NCI-H1417 treated with DMSO at 0.1 percent for 48 hours (cell line): Measurements from ENCODE around the gene UBE2E1.

Experiments used
- DNase-seq: peaks from one replicate; lab custom pipeline; 2025; lab: John Stamatoyannopoulos, UW

Gene UBE2E1

GRCh38 chr3:23796518-23796917, 9.2 kb upstream of the UBE2E1 start:
- DNase-seq = no peak

DNA sequence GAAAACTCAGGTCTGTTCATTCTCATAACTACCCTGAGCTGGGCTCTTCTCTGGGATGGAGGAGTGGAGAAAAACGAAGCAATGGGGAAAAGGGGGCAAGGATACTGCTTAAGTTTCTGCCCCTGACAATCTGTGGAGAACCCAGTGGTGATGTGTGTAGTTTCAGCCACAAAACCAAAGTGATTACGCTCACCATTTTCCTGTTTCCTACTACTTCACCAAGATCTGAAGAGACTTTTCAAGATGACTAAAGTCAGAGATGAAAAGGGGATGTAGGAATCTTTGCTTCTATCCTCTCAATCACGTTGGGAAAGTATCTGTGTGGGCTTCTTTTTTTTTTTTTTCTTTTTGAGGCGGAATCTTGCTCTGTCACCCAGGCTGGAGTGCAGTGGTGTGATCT, 8.3 kb upstream of the UBE2E1 start:
- DNase-seq = no peak

DNA sequence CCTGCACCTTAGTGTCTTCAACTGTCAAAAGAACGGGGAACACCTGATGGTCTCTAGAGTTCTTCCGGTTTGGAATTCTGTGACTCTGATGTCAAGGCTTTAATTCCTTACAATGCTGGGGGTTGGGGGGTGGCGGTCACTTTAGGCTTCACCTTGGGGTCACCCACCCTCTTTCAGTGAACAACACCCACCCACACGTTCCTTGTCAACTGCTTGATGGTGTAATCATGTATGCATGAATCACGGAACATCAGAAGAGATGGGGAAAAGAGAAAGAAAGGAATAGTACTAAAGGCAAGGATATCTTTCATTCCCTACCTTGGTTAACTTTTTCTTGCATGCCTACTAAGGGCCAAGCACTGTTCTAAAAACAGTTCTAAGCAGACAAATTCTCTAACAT, 7.3 kb upstream of the UBE2E1 start:
- DNase-seq = no peak

GRCh38 chr3:23798876-23799275, 6.9 kb upstream of the UBE2E1 start:
- no peak for DNase-seq

GRCh38 chr3:23800731-23801130, 5.0 kb upstream of the UBE2E1 start:
- DNase-seq = no peak

DNA sequence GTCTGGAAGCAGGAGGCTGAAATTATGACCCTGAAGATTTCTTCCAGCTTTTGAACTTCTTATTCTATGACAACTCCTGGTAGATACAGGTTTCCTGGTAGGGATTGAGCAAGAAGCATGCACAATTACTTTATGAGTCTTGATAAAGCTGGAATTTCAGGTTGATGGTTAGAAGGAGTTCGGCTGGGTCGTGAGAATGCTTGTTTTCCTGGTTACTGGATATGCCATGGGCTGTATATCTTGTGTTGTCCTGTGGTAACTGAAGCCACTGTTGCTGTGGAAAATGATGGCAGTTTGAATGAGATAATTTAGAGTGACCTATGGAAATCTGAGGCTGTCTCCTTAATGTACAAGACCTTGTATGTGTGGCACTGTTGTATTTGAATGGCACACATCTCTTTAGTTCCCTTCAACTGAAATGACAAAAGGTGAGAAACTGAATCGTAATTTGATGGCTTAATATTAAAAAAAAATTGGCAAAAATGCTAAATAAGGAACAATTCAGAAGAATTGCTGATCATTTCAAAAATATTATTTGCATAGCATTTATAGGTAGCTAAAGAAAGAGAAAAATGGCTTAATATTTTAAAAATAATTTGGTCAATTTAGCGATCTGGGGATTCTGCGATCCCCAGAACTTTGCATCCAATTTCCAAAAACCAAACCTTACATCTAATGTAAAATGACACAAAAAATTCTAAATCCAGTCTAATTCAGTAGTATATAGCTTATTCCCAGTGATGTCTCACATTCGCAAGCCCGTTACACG, 1.1 kb upstream of the UBE2E1 start:
- no peak for DNase-seq

- DNase-seq = no peak
Observed at GRCh38 chr3:23805210-23805632, 534 bp upstream of the UBE2E1 start.

DNA sequence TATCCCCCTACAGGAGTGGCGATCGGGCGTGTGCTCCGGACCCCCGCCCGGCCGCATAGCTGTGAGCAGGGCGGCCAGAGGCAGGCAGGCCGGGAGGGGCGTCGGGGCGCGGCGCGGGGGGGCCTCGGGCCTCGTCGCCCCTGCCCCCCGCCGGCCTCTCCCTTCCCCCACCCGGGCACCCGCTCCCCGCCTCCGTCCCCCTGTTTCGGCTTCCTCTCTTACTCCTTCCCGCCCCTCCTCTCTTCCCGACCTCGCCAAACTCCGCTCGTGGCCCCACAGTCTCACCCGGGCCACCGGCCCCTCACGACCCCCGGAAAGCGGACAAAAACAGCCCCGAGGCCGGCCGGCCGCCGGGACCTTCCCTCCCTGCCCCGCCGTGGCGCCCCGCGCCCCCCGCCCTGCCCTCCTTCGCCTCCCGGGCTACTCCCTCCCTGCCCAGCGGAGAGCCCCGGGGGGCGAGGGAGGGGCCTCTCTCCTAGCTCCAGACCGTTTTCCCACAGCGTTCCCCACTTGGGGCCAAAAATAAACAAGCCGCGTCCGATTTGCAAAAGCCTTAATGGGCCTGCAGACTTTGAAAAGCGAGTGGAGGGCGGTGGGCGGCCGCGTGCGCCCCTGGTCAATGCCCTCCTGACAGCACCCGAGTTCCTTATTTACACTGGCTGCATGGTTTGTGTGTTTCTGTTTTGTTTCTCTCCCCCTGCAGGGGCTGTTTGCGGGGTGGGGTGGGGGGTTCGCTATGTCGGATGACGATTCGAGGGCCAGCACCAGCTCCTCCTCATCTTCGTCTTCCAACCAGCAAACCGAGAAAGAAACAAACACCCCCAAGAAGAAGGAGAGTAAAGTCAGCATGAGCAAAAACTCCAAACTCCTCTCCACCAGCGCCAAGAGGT, 1.0 kb downstream of the UBE2E1 start:
- no peak for DNase-seq

GRCh38 chr3:23807424-23808015, 1.8 kb downstream of the UBE2E1 start:
- no peak for DNase-seq

- no peak for DNase-seq
Observed at GRCh38 chr3:23808525-23808924, 2.8 kb downstream of the UBE2E1 start.

DNA sequence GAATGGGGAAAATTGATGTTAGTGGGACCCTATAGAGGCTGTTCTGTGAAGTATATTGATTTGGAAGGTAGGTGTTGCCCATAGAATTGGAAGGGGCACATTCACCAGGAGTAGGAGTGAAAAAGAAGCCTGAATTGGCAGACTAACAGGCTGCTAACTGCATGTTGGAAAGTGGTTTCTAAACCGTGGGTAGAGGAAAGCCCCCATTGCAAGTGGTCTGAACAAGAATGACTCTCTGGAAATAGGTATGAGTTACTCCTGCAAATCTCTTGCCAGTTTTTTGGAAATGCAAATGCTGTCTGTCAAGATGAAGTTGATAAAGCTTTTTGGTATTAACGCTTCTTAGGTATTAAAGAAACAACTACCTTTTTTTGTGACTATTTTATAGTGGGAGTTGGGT, 3.5 kb downstream of the UBE2E1 start:
- DNase-seq = no peak

- no peak for DNase-seq
Observed at GRCh38 chr3:23809840-23810342, 4.1 kb downstream of the UBE2E1 start.

DNA sequence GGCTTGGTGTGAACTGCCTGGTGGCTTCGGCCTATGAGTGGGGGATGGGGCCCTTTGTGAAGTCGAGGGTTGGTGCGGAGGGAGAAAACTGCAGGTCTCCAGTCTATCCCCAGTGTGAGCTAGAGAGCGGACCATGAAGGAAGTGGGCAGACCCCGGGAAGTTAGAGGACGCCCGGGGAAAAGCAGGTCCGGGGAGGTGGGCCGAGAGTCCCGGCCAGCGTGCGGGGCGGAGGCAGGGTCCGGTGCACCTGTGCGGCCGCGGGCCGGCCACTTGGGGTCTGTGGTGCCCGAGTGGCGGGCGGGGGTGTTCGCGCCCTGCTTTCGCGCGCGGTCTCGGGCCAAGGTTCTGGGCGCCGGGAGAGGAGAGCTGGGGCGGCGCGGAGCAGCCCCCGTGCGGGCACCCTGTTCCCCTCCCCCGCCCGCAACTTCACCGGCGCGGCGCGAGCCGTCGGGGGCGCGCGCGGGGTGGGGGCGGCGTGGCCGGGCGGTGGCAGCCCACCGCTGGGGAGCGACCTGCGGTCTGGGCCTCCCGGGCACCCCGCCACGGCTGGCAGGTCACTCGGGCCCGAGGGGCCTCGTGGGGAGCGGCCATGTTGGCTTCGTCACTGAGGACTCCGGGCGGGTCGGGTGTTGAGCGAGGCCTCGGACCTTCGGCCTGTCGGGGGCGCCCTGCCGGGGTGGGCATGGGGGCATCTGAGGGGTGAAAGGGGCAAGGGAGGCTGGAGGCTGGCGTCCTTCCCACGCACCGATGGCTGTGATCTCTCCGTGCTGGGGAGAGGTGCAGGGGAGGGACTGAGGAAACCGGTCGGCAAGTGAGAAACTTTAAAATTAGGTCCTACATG, 4.8 kb downstream of the UBE2E1 start:
- no peak for DNase-seq

GRCh38 chr3:23811185-23811527, 5.4 kb downstream of the UBE2E1 start:
- no peak for DNase-seq

DNA sequence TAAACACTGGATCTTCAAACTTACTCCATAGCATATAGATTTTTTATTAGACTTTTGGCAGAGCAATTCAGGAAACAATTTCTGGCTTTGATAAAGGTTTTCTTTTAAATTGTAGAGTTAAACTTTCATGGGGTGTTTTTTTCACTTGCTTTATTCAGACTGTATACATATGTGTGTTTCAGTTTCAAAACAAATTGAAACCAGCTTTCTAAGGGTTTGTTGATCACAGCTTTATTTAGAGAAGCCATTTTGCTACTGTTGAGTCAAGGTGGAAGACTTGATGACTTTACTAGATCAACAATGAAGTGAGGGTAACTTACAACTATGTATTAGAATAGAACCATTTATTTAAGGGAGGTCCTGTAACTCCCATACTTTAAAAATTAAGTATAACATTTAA, 6.2 kb downstream of the UBE2E1 start:
- no peak for DNase-seq

- DNase-seq = no peak
Observed at GRCh38 chr3:23815879-23816278, 10.1 kb downstream of the UBE2E1 start.

- no peak for DNase-seq
Observed at GRCh38 chr3:23816721-23817120, 11.0 kb downstream of the UBE2E1 start.

DNA sequence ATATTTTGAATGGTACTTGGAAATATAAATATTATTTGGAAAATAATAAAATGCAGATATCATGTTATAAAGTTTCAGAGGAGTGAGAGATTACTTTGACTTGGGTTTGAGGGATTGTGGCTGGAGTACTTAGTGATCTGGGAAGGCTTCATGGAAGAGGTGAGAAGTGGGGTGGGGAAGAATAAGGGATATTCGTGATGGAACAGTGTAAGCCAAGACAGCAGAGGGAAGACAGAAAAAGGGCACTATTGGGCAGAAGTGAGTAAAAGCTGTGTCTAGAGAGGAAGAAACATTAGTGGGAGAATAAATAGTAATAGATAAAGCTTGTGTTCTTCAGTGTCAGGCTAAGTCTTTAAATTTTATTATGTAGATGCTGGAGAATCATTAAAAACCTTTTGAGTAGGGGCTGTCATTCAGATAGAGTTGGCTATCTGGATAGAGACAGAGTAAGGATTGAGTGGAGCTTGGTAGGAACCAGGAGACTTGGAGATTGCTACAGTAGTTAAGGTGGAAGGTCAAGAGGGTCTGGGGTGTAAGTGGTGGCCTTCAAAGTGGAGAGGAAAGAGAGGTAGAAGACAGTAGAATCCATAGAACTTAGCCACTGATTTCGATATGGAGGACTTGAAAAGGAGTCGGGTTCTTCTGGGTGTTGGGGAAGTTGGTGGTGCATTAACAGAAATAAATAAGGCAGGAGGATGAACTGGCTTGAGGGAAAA, 11.9 kb downstream of the UBE2E1 start:
- no peak for DNase-seq

GRCh38 chr3:23819599-23820360, 14.0 kb downstream of the UBE2E1 start:
- no peak for DNase-seq

GRCh38 chr3:23820888-23821287, 15.1 kb downstream of the UBE2E1 start:
- no peak for DNase-seq
